C4-2B (cell line): ENCODE results near the gene LCN12.
A peak's percentile ranks its signal among the peaks of the same experiment; 100 is the strongest.

Experiments used
- H3K27ac ChIP-seq: fragments of 450-650 bp; 2 replicates; pipeline ENCODE4 v1.5.1; 2017
- CTCF ChIP-seq: fragments of 450-650 bp; conservative IDR thresholded peaks from 2 replicates; pipeline ENCODE4 v1.5.1; 2017; ENCODE audit warnings: mild to moderate bottlenecking
- ZFX ChIP-seq: fragments of 450-650 bp; IDR thresholded peaks from 2 replicates; pipeline ENCODE4 v1.6.1; 2017

LCN12 gene

DNA sequence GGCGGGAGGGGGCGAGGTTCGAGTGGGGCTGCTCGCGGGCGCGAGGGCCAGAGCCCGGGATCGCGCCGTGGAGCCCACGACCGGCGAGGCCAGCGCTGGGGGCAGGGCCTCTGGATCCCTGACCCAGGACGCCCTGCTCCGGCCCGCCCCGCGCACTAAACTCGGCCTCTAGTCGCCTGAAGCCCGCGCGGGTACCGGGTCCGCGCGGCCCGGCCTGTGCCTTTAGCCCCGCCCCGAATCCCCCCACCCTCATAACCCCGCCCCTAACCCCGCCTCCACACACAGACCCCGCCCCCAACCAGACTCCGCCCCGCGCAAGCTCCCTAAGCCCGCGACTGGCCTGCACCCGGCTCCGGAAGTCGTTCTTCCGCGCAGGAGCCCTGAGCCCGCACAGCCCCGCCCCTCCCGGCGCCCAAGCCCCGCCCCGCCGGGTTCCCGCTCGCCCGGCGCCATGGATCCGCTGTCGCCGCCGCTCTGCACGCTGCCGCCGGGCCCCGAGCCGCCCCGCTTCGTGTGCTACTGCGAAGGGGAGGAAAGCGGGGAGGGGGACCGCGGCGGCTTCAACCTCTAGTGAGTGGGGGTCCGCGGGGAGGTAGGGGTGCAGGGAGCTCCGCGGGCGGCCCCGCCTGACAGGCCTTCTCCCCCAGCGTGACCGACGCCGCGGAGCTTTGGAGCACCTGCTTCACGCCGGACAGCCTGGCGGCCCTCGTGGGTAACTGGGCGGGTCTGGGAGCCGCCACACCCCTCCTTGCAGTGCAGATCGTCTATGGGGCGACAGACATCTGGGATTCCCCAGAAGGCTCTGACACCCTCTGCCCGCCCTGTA lies 40.1 kb downstream of the LCN12 start, which contains the start of gene PAXX:
Gene PAXX, plus strand, starts transcription at position 430 of the 826 bp plus-strand sequence. Its CDS starts 22 bp downstream, at position 452.
- TF ChIP-seq CTCF (no peak), ZFX (peak; percentile 86; the same call in 1 of the 2 replicates)
- H3K27ac ChIP-seq: peak within 1 kb of the TSS; percentile 86

- no peak for TF ChIP-seq ZFX
- no peak for TF ChIP-seq CTCF
- peak overlapping the region; percentile 86 for H3K27ac ChIP-seq
Observed at GRCh38 chr9:136992819-136993369, 40.8 kb downstream of the LCN12 start.

DNA sequence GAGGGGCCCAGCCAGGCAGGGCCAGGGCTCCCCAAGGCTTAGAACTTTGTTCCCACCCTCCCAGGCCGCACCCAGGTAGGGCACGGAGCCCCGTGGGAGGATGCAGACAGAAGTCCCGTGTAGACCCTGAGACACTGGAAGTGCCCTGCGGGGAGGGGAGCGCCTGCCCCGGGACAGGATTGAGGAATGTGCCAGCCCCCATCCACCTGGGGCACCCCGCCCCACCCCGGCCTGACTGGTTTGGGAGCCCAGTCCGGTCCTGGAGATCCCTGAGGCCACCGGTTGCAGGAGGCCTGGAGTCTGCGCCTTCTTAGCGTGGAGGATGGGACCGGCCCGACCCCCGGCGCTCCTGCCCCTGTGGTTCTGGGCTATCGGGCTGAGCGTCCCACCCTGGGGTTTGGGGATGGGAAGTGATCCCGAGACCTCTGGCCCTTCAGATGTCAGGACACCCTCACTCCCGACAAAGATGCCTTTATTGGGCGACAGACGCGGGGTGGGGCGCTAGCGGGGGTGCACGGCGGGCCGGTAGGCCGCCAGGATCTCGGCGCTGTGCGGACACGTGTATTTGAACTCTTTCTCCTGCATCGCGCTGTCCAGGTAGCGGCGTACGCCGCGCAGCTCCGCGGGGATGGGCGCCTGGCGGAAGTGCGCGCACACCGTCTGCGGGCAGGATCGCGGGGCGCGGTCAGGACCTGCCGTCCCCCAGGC lies 42.3 kb downstream of the LCN12 start:
- no peak overlapping the region for H3K27ac ChIP-seq

DNA sequence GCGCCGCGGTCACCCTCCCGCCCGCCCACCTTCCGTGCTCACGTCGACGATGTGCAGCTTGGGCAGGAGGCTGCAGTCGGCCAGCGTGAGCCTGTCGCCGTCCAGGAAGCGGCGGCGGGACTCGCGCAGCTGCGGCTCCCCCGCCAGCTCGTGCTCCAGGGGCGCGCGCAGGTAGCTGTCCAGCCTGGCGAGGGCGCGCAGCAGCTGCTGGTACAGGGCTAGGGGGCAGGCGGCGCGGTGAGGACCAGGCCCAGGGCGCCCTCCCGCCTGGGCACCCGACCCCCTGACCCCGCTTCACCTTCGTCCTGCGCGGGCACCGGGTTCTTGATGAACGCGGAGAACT lies 42.8 kb downstream of the LCN12 start:
- no peak overlapping the region for H3K27ac ChIP-seq
- TF ChIP-seq ZFX (no peak), CTCF (no peak)

More for the DNA sequence above, 42.3 kb downstream of the LCN12 start:
- TF ChIP-seq ZFX (no peak), CTCF (no peak)

DNA sequence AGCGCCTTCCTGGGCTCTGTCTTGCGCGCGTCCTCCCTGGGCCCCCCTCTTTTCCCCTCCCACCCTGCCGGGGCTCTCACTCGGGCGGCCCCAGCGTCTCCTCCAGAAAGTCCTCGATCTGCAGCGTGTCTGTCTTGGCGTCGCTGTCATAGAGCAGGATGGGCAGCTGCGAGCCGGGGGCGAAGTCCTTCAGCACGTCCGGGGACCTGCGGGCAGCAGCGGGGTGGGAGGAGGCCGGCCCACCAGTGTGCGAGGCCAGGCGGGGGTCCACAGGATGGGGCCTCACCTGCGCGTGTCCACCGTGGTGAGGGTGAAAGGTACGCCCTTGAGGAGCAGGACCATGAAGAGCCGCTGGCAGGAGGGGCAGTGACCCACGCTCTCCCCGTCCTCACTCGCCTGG lies 43.3 kb downstream of the LCN12 start:
- TF ChIP-seq ZFX: no peak
- TF ChIP-seq CTCF: no peak
- no peak overlapping the region for H3K27ac ChIP-seq

DNA sequence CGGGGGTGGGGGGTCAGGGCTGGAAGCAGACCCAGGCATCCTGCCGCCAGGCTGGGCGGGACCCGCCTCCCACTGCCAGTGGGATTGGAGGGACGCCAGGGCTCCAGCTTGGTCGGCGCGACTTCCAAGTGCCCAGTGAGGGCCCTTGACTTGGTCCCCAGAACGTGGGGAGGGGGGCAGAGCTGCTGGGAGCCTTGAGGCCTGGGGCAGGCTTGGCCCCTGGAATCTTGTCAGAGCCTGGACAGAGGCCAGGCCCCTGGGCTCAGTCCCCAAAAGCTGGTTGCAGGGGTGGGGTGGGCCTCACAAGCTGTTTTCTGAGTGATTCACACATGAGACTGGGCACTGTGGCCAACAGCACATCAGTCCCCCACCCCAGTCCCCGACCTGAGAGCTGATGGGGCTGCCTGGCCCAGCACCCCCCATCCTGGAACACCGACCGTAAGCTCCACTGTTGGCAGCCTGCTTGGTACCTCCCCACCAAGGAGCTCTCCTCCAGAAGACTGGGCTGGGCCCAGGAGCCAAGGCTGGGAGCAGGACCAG lies 43.8 kb downstream of the LCN12 start:
- TF ChIP-seq CTCF (no peak), ZFX (no peak)
- no peak overlapping the region for H3K27ac ChIP-seq
